Pancreas (tissue), 10 donors: Measurements from ENCODE around the gene PMM2. TPM values are rescaled to one million over a fixed set of nuclear protein-coding genes. Genes with fewer than 3 reads are reported as not detected.
"Not testable (repeated sequence)": the region's sequence is repeated elsewhere in the genome, so short reads cannot be mapped to it uniquely, and the experiment has no call there.

Experiments
- ATAC-seq, 4 donors: fragments of 200-7000 bp; cut with Tn5 transposase; one replicate each; pipeline versions ENCODE4 v1.8.0 to v1.9.1; 2020; ENCODE audit warnings: mild to moderate bottlenecking in 4 of 4, moderate library complexity in 4 of 4
- DNase-seq, 6 donors: peaks; one replicate each; pipeline ENCODE4 v3.0.0-alpha.2; 2020
- FAIRE-seq: peaks from 2 replicates; lab custom pipeline; 2012; peaks lifted over from hg19 to GRCh38; lab: Jason Lieb, UNC
- H3K27ac ChIP-seq, 4 donors: fragments of 200-600 bp; sonication (generic); 1 replicate in 3 of 4; 2 replicates in 1 of 4; pipeline versions ENCODE4 v1.5.0 to v1.8.0; 2020
- H3K27me3 ChIP-seq, 4 donors: fragments of 200-600 bp; one replicate each; pipeline ENCODE4 v1.8.0; 2021
- H3K36me3 ChIP-seq, 3 donors: fragments of 200-600 bp; sonication (generic) in 1 of 3; one replicate each; pipeline versions ENCODE4 v1.5.0 to v1.8.0; 2020 to 2021
- H3K4me1 ChIP-seq, 3 donors: fragments of 200-600 bp; one replicate each; pipeline ENCODE4 v1.8.0; 2021
- H3K4me3 ChIP-seq, 4 donors: fragments of 200-600 bp; sonication (generic) in 2 of 4; one replicate each; pipeline versions ENCODE4 v1.5.0 to v1.8.0; 2020 to 2021
- H3K9me3 ChIP-seq, 4 donors: fragments of 200-600 bp; one replicate each; pipeline ENCODE4 v1.8.0; 2021
- WGBS, 2 donors: extraction: QIAGEN DNeasy Blood & Tissue Kit; methylation state at CpG; one replicate each; pipeline ENCODE4 v1.1.7; 2013; 5-methylcytosine and 5-hydroxymethylcytosine counted together
- intact Hi-C, 3 donors: fragments of 100-400 bp; cut with DNase I; formaldehyde crosslinking; loops; one replicate each; pipeline versions ENCODE4 v1.11.1 to v1.14.2; 2022
- polyA plus RNA-seq, 2 donors: library from polyadenylated mRNA; stranded (reverse); fragments of 200-250 nt; gene quantifications; one replicate each; pipeline ENCODE4 v1.2.3, GENCODE V29; 2013
- total RNA-seq, 6 donors: library from RNA; stranded (reverse); fragmentation: NEBNext Ultra II Directional in 4 of 6; extraction: Animal tissue kit (Norgen Biotek cat#: 25700) in 4 of 6; gene quantifications; one replicate each; pipeline versions ENCODE4 v1.2.1 to v1.2.4, GENCODE V29; 2021 to 2023
- TF ChIP-seq, protein P1 (sequence below), 4 donors: fragments of 200-600 bp; sonication (generic) in 3 of 4; IDR thresholded peaks; one replicate each; pipeline versions ENCODE4 v1.5.0 to v1.8.0; 2021; ENCODE audit warnings: antibody characterized with exemption in 4 of 4
- donor health status: healthy with polysubstance abuse.
- donor health status: DM: no; HTN: no; CAD: no; lungs with moderate emphysema.
- donor health status: DM: no; HTN: no; CAD: no.
- donor health status: control.
- donor health status: control.
- donor health status: Bipolar disorder and iron deficiency.
- donor health status: DM: yes; HTN: yes; CAD: no.
- donor health status: DM: no; HTN: no; CAD: no.
- donor health status: DM: no; HTN: no; CAD: no.
- donor health status: DM: yes; HTN: yes; CAD: no.

PMM2 gene
- total and polyA plus RNA-seq, 8 donors, result 19.2 to 40.3 (median 28.7) TPM

GRCh38 chr16:8798174-8798527 is 512 bp downstream of the PMM2 start:
- H3K4me3 ChIP-seq, result peak overlapping the region; percentile 91 to 99 (median 96)
- TF ChIP-seq, protein P1, sequence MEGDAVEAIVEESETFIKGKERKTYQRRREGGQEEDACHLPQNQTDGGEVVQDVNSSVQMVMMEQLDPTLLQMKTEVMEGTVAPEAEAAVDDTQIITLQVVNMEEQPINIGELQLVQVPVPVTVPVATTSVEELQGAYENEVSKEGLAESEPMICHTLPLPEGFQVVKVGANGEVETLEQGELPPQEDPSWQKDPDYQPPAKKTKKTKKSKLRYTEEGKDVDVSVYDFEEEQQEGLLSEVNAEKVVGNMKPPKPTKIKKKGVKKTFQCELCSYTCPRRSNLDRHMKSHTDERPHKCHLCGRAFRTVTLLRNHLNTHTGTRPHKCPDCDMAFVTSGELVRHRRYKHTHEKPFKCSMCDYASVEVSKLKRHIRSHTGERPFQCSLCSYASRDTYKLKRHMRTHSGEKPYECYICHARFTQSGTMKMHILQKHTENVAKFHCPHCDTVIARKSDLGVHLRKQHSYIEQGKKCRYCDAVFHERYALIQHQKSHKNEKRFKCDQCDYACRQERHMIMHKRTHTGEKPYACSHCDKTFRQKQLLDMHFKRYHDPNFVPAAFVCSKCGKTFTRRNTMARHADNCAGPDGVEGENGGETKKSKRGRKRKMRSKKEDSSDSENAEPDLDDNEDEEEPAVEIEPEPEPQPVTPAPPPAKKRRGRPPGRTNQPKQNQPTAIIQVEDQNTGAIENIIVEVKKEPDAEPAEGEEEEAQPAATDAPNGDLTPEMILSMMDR (IDR thresholded peaks at IDR 0.05), result no peak
- FAIRE-seq (no peak), DNase-seq (no peak), ATAC-seq (peak; percentile 4 to 17 (median 13))
- H3K27ac ChIP-seq, result peak overlapping the region; percentile 73 to 85 (median 80)
- WGBS, 2 donors, result 0% methylated on average over 6 of the region's 6 CpGs
- no peaks in the 10 kb centered on the region for H3K27me3 ChIP-seq
- peaks cover 18 to 38% (median 21%) of the 10 kb centered on the region in 3 donors for H3K4me1 ChIP-seq
- intact Hi-C loops, result no loop called here
- peaks cover 0 to 17% (median 4%) of the 10 kb centered on the region in 3 donors for H3K36me3 ChIP-seq
- H3K9me3 ChIP-seq, result no peaks in the 10 kb centered on the region

GRCh38 chr16:8798535-8799157 is 1.0 kb downstream of the PMM2 start:
- ATAC-seq (peak; percentile 2 to 8 (median 4)), FAIRE-seq (no peak), DNase-seq (no peak)
- H3K27me3 ChIP-seq, result no peaks in the 10 kb centered on the region
- peak overlapping the region in 3 of 4 donors; percentile 80 to 85 (median 80) for H3K27ac ChIP-seq
- TF ChIP-seq, protein P1 (IDR thresholded peaks at IDR 0.05), result no peak
- H3K36me3 ChIP-seq, result peaks cover 0 to 22% (median 9%) of the 10 kb centered on the region in 3 donors
- H3K9me3 ChIP-seq, result no peaks in the 10 kb centered on the region
- H3K4me1 ChIP-seq, result peaks cover 18 to 38% (median 21%) of the 10 kb centered on the region in 3 donors
- WGBS, 2 donors, result 28 to 37% methylated on average over 7 of the region's 7 CpGs
- H3K4me3 ChIP-seq, result peak overlapping the region; percentile 91 to 99 (median 96)
- intact Hi-C loops, result no loop called here

GRCh38 chr16:8801701-8802100 is 4.1 kb downstream of the PMM2 start:
- Histone ChIP-seq H3K36me3 (peaks cover 0 to 46% (median 26%) of the 10 kb centered on the region in 3 donors), H3K4me3 (no peak overlapping the region)
- WGBS, 2 donors, result 41% methylated on average over 4 of the region's 4 CpGs

GRCh38 chr16:8803733-8804132 is 6.1 kb downstream of the PMM2 start:
- H3K4me3 ChIP-seq, FAIRE-seq, DNase-seq, H3K27me3 ChIP-seq, H3K27ac ChIP-seq, H3K9me3 ChIP-seq, intact Hi-C loops, ATAC-seq: not testable (repeated sequence)
- Histone ChIP-seq H3K4me1 (peaks cover 10 to 30% (median 21%) of the 10 kb centered on the region in 3 donors), H3K36me3 (peaks cover 0 to 66% (median 43%) of the 10 kb centered on the region in 3 donors)
- 89 to 90% methylated on average over 12 of the region's 12 CpGs for WGBS, 2 donors

More at GRCh38 chr16:8801701-8802100, 4.1 kb downstream of the PMM2 start:
- DNase-seq (no peak), ATAC-seq (no peak), FAIRE-seq (no peak)
- H3K27ac ChIP-seq, result peak overlapping the region in 1 of 4 donors; percentile 38
- intact Hi-C loops, result no loop called here
- TF ChIP-seq, protein P1 (IDR thresholded peaks at IDR 0.05), result no peak
- no peaks in the 10 kb centered on the region for H3K27me3 ChIP-seq
- no peaks in the 10 kb centered on the region for H3K9me3 ChIP-seq
- peaks cover 11 to 29% (median 21%) of the 10 kb centered on the region in 3 donors for H3K4me1 ChIP-seq

DNA sequence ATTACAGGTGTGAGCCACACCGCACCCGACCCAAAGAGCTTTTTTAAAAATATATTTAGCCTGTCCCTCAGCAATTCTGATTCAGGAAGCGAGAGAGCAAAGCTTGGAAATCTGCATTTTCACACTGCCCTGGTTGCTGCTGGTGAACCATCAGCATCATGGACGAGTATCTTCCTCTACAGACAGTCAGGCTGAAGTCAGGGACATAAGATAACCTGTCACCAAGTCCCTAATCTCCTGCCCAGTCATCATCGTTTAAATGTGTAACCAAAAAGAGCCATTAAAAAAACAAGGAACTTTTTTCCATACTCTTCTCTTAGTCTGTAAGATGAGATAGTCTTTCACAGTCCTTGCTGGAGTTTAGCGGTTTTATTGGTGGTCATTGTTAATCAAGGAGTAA is 6.7 kb downstream of the PMM2 start:
- Histone ChIP-seq H3K4me1 (peaks cover 8 to 25% (median 16%) of the 10 kb centered on the region in 3 donors), H3K27me3 (no peaks in the 10 kb centered on the region), H3K36me3 (peaks cover 0 to 70% (median 47%) of the 10 kb centered on the region in 3 donors), H3K4me3 (no peak overlapping the region), H3K9me3 (no peaks in the 10 kb centered on the region), H3K27ac (no peak overlapping the region)
- FAIRE-seq (no peak), ATAC-seq (no peak), DNase-seq (no peak)
- intact Hi-C loops, result no loop called here
- WGBS, 2 donors, result 80 to 82% methylated on average over 6 of the region's 6 CpGs
- TF ChIP-seq, protein P1 (IDR thresholded peaks at IDR 0.05), result no peak
